GM13977 (cell line): ENCODE data around the gene MYH7B.

Experiments used
- DNase-seq: peaks from one replicate; pipeline ENCODE4 v3.0.0; 2012; ENCODE audit warnings: low spot score
- CTCF ChIP-seq: IDR thresholded peaks from 2 replicates; pipeline ENCODE4 v1.5.1; 2012; ENCODE audit warnings: mild to moderate bottlenecking, control low read depth; ENCODE audit not compliant: insufficient read depth; ENCODE audit errors: extremely low read depth, missing control alignments
- in situ Hi-C: fragments of 300-500 bp; cut with MboI; formaldehyde crosslinking; loops from one replicate; pipeline ENCODE4 v1.12.0; 2022; ENCODE audit warnings: low sequenced_read_pairs, low pct_unique_long_range_greater_than_20kb, mixed read lengths, inconsistent platforms; ENCODE audit not compliant: unreplicated experiment

MYH7B gene

GRCh38 chr20:34980543-34981233, 25.0 kb downstream of the MYH7B start:
- no peak for DNase-seq
- TF ChIP-seq CTCF = no peak
- in situ Hi-C loops = no loop called here

- no peak for DNase-seq
- in situ Hi-C loops = no loop called here
- no peak for TF ChIP-seq CTCF
These were observed 26.8 kb downstream of the MYH7B start for GRCh38 chr20:34982270-34983088.

- TF ChIP-seq CTCF = no peak
- DNase-seq = no peak
- in situ Hi-C loops = no loop called here
These were observed 27.6 kb downstream of the MYH7B start for GRCh38 chr20:34983089-34983820.

GRCh38 chr20:34983995-34984735, 28.5 kb downstream of the MYH7B start:
- TF ChIP-seq CTCF = no peak
- in situ Hi-C loops = no loop called here
- DNase-seq = no peak

GRCh38 chr20:34984756-34985261, 29.1 kb downstream of the MYH7B start:
- TF ChIP-seq CTCF = no peak
- DNase-seq = no peak

More at GRCh38 chr20:34984756-34985261, 29.1 kb downstream of the MYH7B start:
- in situ Hi-C loops = no loop called here
